HEK293T (cell line): ENCODE data around the gene VTN.

Experiments used
- BHLHE40 ChIP-seq: fragments of 450-650 bp; IDR thresholded peaks from 2 replicates; pipeline ENCODE4 v1.6.1; 2016; ENCODE audit warnings: mild to moderate bottlenecking, moderate library complexity, borderline replicate concordance
- ZNF384 ChIP-seq: fragments of 450-650 bp; IDR thresholded peaks from 2 replicates; pipeline ENCODE4 v1.6.1; 2016

DNA sequence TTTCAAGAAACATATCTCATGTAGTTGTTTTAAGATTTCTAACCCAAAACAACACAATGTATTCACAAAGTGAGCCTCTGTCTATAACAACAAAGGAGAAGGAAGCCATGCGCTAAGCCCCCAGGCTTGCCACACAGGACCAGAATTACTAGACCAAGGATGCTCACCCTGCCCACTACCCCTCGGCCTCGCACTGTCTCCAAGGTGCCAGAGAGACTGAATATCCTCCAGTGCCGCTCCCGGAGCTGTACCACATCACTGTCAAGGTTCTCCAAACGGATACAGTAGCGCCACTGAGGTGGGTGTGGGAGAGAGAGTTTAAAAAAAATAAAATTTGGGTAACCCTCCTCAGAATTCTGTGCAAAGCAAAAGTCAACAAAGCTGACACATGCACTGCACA is 19.8 kb downstream of the VTN start:
- TF ChIP-seq ZNF384, result no peak
- TF ChIP-seq BHLHE40, result no peak
